CD4-positive, CD25-positive, alpha-beta regulatory T cell (primary cell): ENCODE results near the gene WDR47. TPM values are rescaled to one million over a fixed set of nuclear protein-coding genes. Genes with fewer than 3 reads are reported as not detected.

Source experiments
- ATAC-seq, 2 donors: fragments of 150-1000 bp; cut with Tn5 transposase; one replicate each; pipeline ENCODE4 v1.10.0; 2021; ENCODE audit warnings: low read depth in 2 of 2, moderate number of reproducible peaks in 2 of 2, moderate library complexity in 1 of 2
- DNase-seq, 3 donors: peaks; one replicate each; pipeline versions ENCODE4 v3.0.0 to v3.0.0-alpha.2; 2012 to 2022; ENCODE audit warnings: mixed read lengths in 1 of 3
- H3K27ac ChIP-seq: one replicate; pipeline ENCODE4 v1.7.0; 2013; ENCODE audit warnings: mild to moderate bottlenecking, low read length; ENCODE audit not compliant: insufficient read depth, poor library complexity, severe bottlenecking
- H3K27me3 ChIP-seq: one replicate; pipeline ENCODE4 v1.7.0; 2013; ENCODE audit warnings: low read length; ENCODE audit not compliant: control insufficient read depth, insufficient read depth
- H3K36me3 ChIP-seq: one replicate; pipeline ENCODE4 v1.7.0; 2013; ENCODE audit warnings: mild to moderate bottlenecking, low read length, moderate library complexity; ENCODE audit not compliant: control insufficient read depth, insufficient read depth
- H3K4me1 ChIP-seq: 2 replicates; pipeline ENCODE4 v1.7.0; 2013; ENCODE audit warnings: mild to moderate bottlenecking, low read length; ENCODE audit not compliant: insufficient read depth, control insufficient read depth, poor library complexity, severe bottlenecking
- H3K4me3 ChIP-seq: one replicate; pipeline ENCODE4 v1.7.0; 2013; ENCODE audit warnings: low read depth, mild to moderate bottlenecking, low read length, moderate library complexity
- H3K9me3 ChIP-seq, 2 experiments: 1 replicate in 1 of 2; 2 replicates in 1 of 2; pipeline ENCODE4 v1.7.0; 2013; ENCODE audit warnings: low read length in 2 of 2, mild to moderate bottlenecking in 1 of 2, moderate library complexity in 1 of 2; ENCODE audit not compliant: control insufficient read depth in 2 of 2
- H3K27ac Mint-ChIP-seq, 3 donors: one replicate each; pipeline ENCODE4 v1.8.0; 2020 to 2022; ENCODE audit warnings: mild to moderate bottlenecking in 3 of 3, mixed read lengths in 3 of 3, moderate library complexity in 2 of 3
- H3K27me3 Mint-ChIP-seq: one replicate; pipeline ENCODE4 v1.8.0; 2022; ENCODE audit warnings: mild to moderate bottlenecking, mixed read lengths
- H3K36me3 Mint-ChIP-seq: one replicate; pipeline ENCODE4 v1.8.0; 2020; ENCODE audit warnings: mixed read lengths
- H3K4me1 Mint-ChIP-seq, 4 donors: one replicate each; pipeline ENCODE4 v1.8.0; 2020 to 2022; ENCODE audit warnings: mixed read lengths in 4 of 4, mild to moderate bottlenecking in 1 of 4
- H3K4me3 Mint-ChIP-seq, 4 donors: one replicate each; pipeline ENCODE4 v1.8.0; 2020 to 2022; ENCODE audit warnings: mild to moderate bottlenecking in 4 of 4, mixed read lengths in 4 of 4, moderate library complexity in 3 of 4
- H3K9me3 Mint-ChIP-seq, 7 donors: one replicate each; pipeline ENCODE4 v1.8.0; 2020 to 2022; ENCODE audit warnings: mixed read lengths in 7 of 7, mild to moderate bottlenecking in 3 of 7, moderate library complexity in 2 of 7
- polyA plus RNA-seq, 4 donors: library from polyadenylated mRNA; unstranded; fragments of 300-500 nt; fragmentation: Illumina TruSeq; gene quantifications; one replicate each; pipeline ENCODE4 v1.2.3, GENCODE V29; 2021
- total RNA-seq: library from RNA; stranded (reverse); gene quantifications from one replicate; pipeline ENCODE4 v1.2.3, GENCODE V29; 2022

WDR47 gene
- total and polyA plus RNA-seq, 5 donors from 2014 or later, result 5.3 to 15.6 (median 6.4) TPM

- H3K27me3 Mint-ChIP-seq, result no peaks in the 10 kb centered on the region
- Histone ChIP-seq H3K4me1 (peaks cover 39% of the 10 kb centered on the region), H3K27ac (no peak overlapping the region), H3K36me3 (peaks cover 3% of the 10 kb centered on the region), H3K27me3 (no peaks in the 10 kb centered on the region), H3K9me3 (no peaks in the 10 kb centered on the region), H3K4me3 (no peak overlapping the region)
- DNase-seq (no peak), ATAC-seq (no peak)
- H3K27ac Mint-ChIP-seq, result no peak overlapping the region
- peaks cover 26% of the 10 kb centered on the region for H3K36me3 Mint-ChIP-seq
- H3K4me1 Mint-ChIP-seq, result peaks cover 32 to 73% (median 51%) of the 10 kb centered on the region in 4 donors
- peaks cover 0 to 2% (median 0%) of the 10 kb centered on the region in 7 donors for H3K9me3 Mint-ChIP-seq
- peak overlapping the region in 3 of 4 donors; percentile 9 to 75 (median 67) for H3K4me3 Mint-ChIP-seq
Observed at GRCh38 chr1:108960719-108961118, 81.2 kb downstream of the WDR47 start.

- Histone ChIP-seq H3K9me3 (no peaks in the 10 kb centered on the region), H3K36me3 (peaks cover 8% of the 10 kb centered on the region), H3K27me3 (no peaks in the 10 kb centered on the region), H3K27ac (no peak overlapping the region), H3K4me3 (no peak overlapping the region), H3K4me1 (peaks cover 32% of the 10 kb centered on the region)
- peaks cover 47% of the 10 kb centered on the region for H3K36me3 Mint-ChIP-seq
- H3K4me3 Mint-ChIP-seq, result peak overlapping the region in 3 of 4 donors; percentile 45 to 79 (median 76)
- no peaks in the 10 kb centered on the region for H3K27me3 Mint-ChIP-seq
- peaks cover 28 to 80% (median 58%) of the 10 kb centered on the region in 4 donors for H3K4me1 Mint-ChIP-seq
- ATAC-seq, result no peak
- H3K27ac Mint-ChIP-seq, result peak overlapping the region in 1 of 3 donors; percentile 92
- DNase-seq, result no peak
- peaks cover 0 to 3% (median 0%) of the 10 kb centered on the region in 7 donors for H3K9me3 Mint-ChIP-seq
Observed at GRCh38 chr1:108957888-108958287, 84.0 kb downstream of the WDR47 start.

- Histone ChIP-seq H3K27ac (no peak overlapping the region), H3K4me3 (no peak overlapping the region), H3K36me3 (peaks cover 8% of the 10 kb centered on the region), H3K27me3 (no peaks in the 10 kb centered on the region), H3K4me1 (peaks cover 17% of the 10 kb centered on the region), H3K9me3 (no peaks in the 10 kb centered on the region)
- DNase-seq, result no peak
- ATAC-seq, result no peak
- H3K36me3 Mint-ChIP-seq, result peaks cover 46% of the 10 kb centered on the region
- H3K4me3 Mint-ChIP-seq, result peak overlapping the region; percentile 1 to 79 (median 68)
- H3K27ac Mint-ChIP-seq, result peak overlapping the region; percentile 9 to 92 (median 84)
- no peaks in the 10 kb centered on the region for H3K27me3 Mint-ChIP-seq
- peaks cover 21 to 62% (median 49%) of the 10 kb centered on the region in 4 donors for H3K4me1 Mint-ChIP-seq
- peaks cover 0 to 3% (median 0%) of the 10 kb centered on the region in 7 donors for H3K9me3 Mint-ChIP-seq
Observed at GRCh38 chr1:108955881-108956280, 86.0 kb downstream of the WDR47 start.

- Histone ChIP-seq H3K4me1 (peaks cover 17% of the 10 kb centered on the region), H3K27ac (no peak overlapping the region), H3K36me3 (peaks cover 8% of the 10 kb centered on the region), H3K9me3 (no peaks in the 10 kb centered on the region), H3K27me3 (no peaks in the 10 kb centered on the region), H3K4me3 (no peak overlapping the region)
- Mint-ChIP-seq H3K36me3 (peaks cover 38% of the 10 kb centered on the region), H3K27ac (peak overlapping the region in 2 of 3 donors; percentile 22 to 71), H3K27me3 (no peaks in the 10 kb centered on the region), H3K4me1 (peaks cover 16 to 55% (median 42%) of the 10 kb centered on the region in 4 donors), H3K9me3 (peaks cover 0 to 3% (median 0%) of the 10 kb centered on the region in 7 donors), H3K4me3 (peak overlapping the region in 3 of 4 donors; percentile 22 to 42 (median 34))
- DNase-seq (no peak), ATAC-seq (no peak)
Observed at GRCh38 chr1:108955111-108955510, 86.8 kb downstream of the WDR47 start.

DNA sequence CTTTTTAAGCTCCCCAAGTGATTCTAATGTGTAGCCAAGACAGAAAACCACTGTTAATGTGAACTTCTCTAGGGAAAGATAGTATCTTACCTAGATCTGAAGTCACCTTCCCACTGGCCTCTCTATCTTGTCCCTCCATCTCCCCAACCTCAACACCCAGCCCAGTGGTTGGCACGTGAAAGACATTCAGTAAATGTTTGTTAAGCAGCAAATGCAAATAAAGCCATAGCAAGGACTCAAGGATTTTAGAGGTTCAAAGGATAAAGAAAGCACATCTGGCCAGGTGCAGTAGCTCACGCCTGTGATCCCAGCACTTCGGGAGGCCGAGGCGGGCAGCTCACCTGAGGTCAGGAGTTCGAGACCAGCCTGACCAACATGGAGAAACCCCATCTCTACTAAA lies 88.5 kb downstream of the WDR47 start:
- DNase-seq (no peak), ATAC-seq (no peak)
- H3K27me3 ChIP-seq, result no peaks in the 10 kb centered on the region
- peaks cover 22 to 61% (median 46%) of the 10 kb centered on the region in 4 donors for H3K4me1 Mint-ChIP-seq
- H3K36me3 Mint-ChIP-seq, result peaks cover 34% of the 10 kb centered on the region
- H3K36me3 ChIP-seq, result peaks cover 8% of the 10 kb centered on the region
- H3K27ac Mint-ChIP-seq, result no peak overlapping the region
- peaks cover 17% of the 10 kb centered on the region for H3K4me1 ChIP-seq
- H3K9me3 Mint-ChIP-seq, result peaks cover 0 to 3% (median 0%) of the 10 kb centered on the region in 7 donors
- H3K4me3 Mint-ChIP-seq, result no peak overlapping the region
- H3K27me3 Mint-ChIP-seq, result no peaks in the 10 kb centered on the region
- H3K27ac ChIP-seq, result no peak overlapping the region
- no peaks in the 10 kb centered on the region for H3K9me3 ChIP-seq
- no peak overlapping the region for H3K4me3 ChIP-seq

GRCh38 chr1:108951242-108951641 lies 90.7 kb downstream of the WDR47 start:
- Mint-ChIP-seq H3K4me1 (peaks cover 6 to 47% (median 35%) of the 10 kb centered on the region in 4 donors), H3K9me3 (peaks cover 0 to 1% (median 0%) of the 10 kb centered on the region in 7 donors), H3K36me3 (peaks cover 36% of the 10 kb centered on the region), H3K4me3 (no peak overlapping the region), H3K27ac (no peak overlapping the region), H3K27me3 (no peaks in the 10 kb centered on the region)
- Histone ChIP-seq H3K4me1 (peaks cover 1% of the 10 kb centered on the region), H3K27ac (no peak overlapping the region), H3K27me3 (no peaks in the 10 kb centered on the region), H3K9me3 (no peaks in the 10 kb centered on the region), H3K36me3 (peaks cover 18% of the 10 kb centered on the region), H3K4me3 (no peak overlapping the region)
- no peak for ATAC-seq
- DNase-seq, result no peak

- Histone ChIP-seq H3K9me3 (no peaks in the 10 kb centered on the region), H3K4me3 (no peak overlapping the region), H3K36me3 (peaks cover 22% of the 10 kb centered on the region), H3K4me1 (no peaks in the 10 kb centered on the region), H3K27me3 (no peaks in the 10 kb centered on the region), H3K27ac (no peak overlapping the region)
- Mint-ChIP-seq H3K4me3 (no peak overlapping the region), H3K36me3 (peaks cover 26% of the 10 kb centered on the region), H3K27me3 (no peaks in the 10 kb centered on the region), H3K27ac (no peak overlapping the region), H3K9me3 (no peaks in the 10 kb centered on the region), H3K4me1 (peaks cover 6 to 34% (median 23%) of the 10 kb centered on the region in 4 donors)
- no peak for ATAC-seq
- no peak for DNase-seq
Observed at GRCh38 chr1:108949044-108949443, 92.9 kb downstream of the WDR47 start.

DNA sequence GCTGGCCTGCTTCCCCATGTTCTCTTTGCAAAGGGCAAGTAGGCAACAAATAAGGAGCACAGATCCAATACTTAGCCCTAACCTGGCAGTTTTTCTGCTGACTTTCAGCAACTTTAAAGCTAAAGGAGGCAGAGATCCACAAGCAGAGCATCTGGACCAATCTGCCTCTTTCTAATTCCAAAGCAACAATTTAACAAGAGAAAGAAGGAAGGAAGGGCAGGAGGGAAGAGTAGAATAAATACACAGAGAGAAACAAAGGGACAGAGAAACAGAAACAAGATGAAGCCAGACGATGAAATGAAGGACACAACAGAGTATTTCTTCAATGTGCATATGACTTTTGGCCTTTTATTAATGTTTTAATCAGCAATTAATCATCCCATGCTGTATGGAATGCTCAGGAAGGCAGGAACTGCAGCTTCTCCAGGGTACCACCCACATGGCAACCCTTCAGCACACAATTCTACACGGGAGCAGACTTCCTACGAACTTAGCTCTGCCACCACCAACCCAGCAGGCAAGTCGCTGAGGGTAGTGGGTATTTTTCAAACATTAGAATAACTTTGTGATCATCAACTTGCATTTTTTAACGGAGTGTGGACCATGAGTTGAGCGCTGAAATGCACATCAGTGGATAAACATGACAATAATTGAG lies 93.9 kb downstream of the WDR47 start:
- peaks cover 24% of the 10 kb centered on the region for H3K36me3 Mint-ChIP-seq
- H3K4me3 Mint-ChIP-seq, result no peak overlapping the region
- no peaks in the 10 kb centered on the region for H3K27me3 ChIP-seq
- H3K27ac Mint-ChIP-seq, result no peak overlapping the region
- no peak overlapping the region for H3K4me3 ChIP-seq
- H3K27ac ChIP-seq, result no peak overlapping the region
- H3K9me3 ChIP-seq, result no peaks in the 10 kb centered on the region
- no peaks in the 10 kb centered on the region for H3K9me3 Mint-ChIP-seq
- no peaks in the 10 kb centered on the region for H3K4me1 ChIP-seq
- peaks cover 6 to 26% (median 18%) of the 10 kb centered on the region in 4 donors for H3K4me1 Mint-ChIP-seq
- H3K27me3 Mint-ChIP-seq, result no peaks in the 10 kb centered on the region
- DNase-seq, result no peak
- H3K36me3 ChIP-seq, result peaks cover 31% of the 10 kb centered on the region
- no peak for ATAC-seq
